SK-N-SH treated with all-trans-retinoic acid at 6 μM for 48 hours (cell line): ENCODE data around the gene KAT6B.

Experiments
- ARNTL ChIP-seq: fragments of 450-650 bp; formaldehyde crosslinking; IDR thresholded peaks from 2 replicates; pipeline ENCODE4 v1.5.0; 2020; ENCODE audit warnings: low read depth, mild to moderate bottlenecking, moderate library complexity, borderline replicate concordance
- BACH2 ChIP-seq: fragments of 250-450 bp; sonication (Bioruptor Pico); IDR thresholded peaks from 2 replicates; pipeline ENCODE4 v1.9.0; 2021; ENCODE audit warnings: mild to moderate bottlenecking, borderline replicate concordance
- CREB5 ChIP-seq: fragments of 250-450 bp; sonication (Bioruptor Pico); IDR thresholded peaks from 2 replicates; pipeline ENCODE4 v1.5.1; 2020; ENCODE audit warnings: low read depth, mild to moderate bottlenecking, moderate library complexity
- ESRRG ChIP-seq: fragments of 250-450 bp; sonication (Bioruptor Pico); IDR thresholded peaks from 2 replicates; pipeline ENCODE4 v1.6.1; 2021; ENCODE audit warnings: mild to moderate bottlenecking
- ISL1 ChIP-seq: fragments of 250-450 bp; sonication (Bioruptor Pico); IDR thresholded peaks from 2 replicates; pipeline ENCODE4 v2.1.2; 2022; ENCODE audit warnings: mild to moderate bottlenecking, moderate library complexity
- OSR1 ChIP-seq: fragments of 250-450 bp; sonication (Bioruptor Pico); IDR thresholded peaks from 2 replicates; pipeline ENCODE4 v1.8.0; 2022; ENCODE audit warnings: moderate library complexity, mild to moderate bottlenecking, inconsistent platforms
- PPARA ChIP-seq: fragments of 250-450 bp; sonication (Bioruptor Pico); IDR thresholded peaks from 2 replicates; pipeline ENCODE4 v1.5.0; 2020; ENCODE audit warnings: mild to moderate bottlenecking, borderline replicate concordance
- SNAI2 ChIP-seq: fragments of 250-450 bp; sonication (Bioruptor Pico); IDR thresholded peaks from 2 replicates; pipeline ENCODE4 v1.5.0; 2020; ENCODE audit warnings: mild to moderate bottlenecking, moderate library complexity
- TOX ChIP-seq: fragments of 250-450 bp; sonication (Bioruptor Pico); IDR thresholded peaks from 2 replicates; pipeline ENCODE4 v1.8.0; 2021; ENCODE audit warnings: mild to moderate bottlenecking, moderate library complexity, borderline replicate concordance
- ZFP3 ChIP-seq: fragments of 250-450 bp; sonication (Bioruptor Pico); IDR thresholded peaks from 2 replicates; pipeline ENCODE4 v1.5.0; 2020; ENCODE audit warnings: mild to moderate bottlenecking, moderate library complexity
- ZFP30 ChIP-seq: fragments of 450-650 bp; formaldehyde crosslinking; IDR thresholded peaks from 2 replicates; pipeline ENCODE4 v1.5.0; 2022; ENCODE audit warnings: mild to moderate bottlenecking, moderate library complexity
- TF ChIP-seq, protein P1 (sequence below): fragments of 250-450 bp; sonication (Bioruptor Pico); IDR thresholded peaks from 2 replicates; pipeline ENCODE4 v1.8.0; 2020; ENCODE audit warnings: mild to moderate bottlenecking, moderate library complexity, borderline replicate concordance
- TF ChIP-seq, protein P2 (sequence below): fragments of 250-450 bp; sonication (Bioruptor Pico); IDR thresholded peaks from 2 replicates; pipeline ENCODE4 v1.8.0; 2021; ENCODE audit warnings: low read depth, mild to moderate bottlenecking, moderate library complexity, borderline replicate concordance
- TF ChIP-seq, protein P3 (sequence below): fragments of 250-450 bp; sonication (Bioruptor Pico); IDR thresholded peaks from 2 replicates; pipeline ENCODE4 v1.5.1; 2021; ENCODE audit warnings: mild to moderate bottlenecking, moderate library complexity

- TF ChIP-seq ZFP30 (no peak), ARNTL (no peak), ISL1 (0 out of 2 replicates have a peak, but pooled peaks have one; percentile 16), PPARA (CRISPR knock-in tag) (no peak), ESRRG (no peak), TOX (CRISPR knock-in tag) (no peak), ZFP3 (no peak), BACH2 (CRISPR knock-in tag) (no peak), SNAI2 (CRISPR knock-in tag) (no peak), CREB5 (CRISPR knock-in tag) (no peak), OSR1 (CRISPR knock-in tag) (no peak)
- TF ChIP-seq, protein P1, sequence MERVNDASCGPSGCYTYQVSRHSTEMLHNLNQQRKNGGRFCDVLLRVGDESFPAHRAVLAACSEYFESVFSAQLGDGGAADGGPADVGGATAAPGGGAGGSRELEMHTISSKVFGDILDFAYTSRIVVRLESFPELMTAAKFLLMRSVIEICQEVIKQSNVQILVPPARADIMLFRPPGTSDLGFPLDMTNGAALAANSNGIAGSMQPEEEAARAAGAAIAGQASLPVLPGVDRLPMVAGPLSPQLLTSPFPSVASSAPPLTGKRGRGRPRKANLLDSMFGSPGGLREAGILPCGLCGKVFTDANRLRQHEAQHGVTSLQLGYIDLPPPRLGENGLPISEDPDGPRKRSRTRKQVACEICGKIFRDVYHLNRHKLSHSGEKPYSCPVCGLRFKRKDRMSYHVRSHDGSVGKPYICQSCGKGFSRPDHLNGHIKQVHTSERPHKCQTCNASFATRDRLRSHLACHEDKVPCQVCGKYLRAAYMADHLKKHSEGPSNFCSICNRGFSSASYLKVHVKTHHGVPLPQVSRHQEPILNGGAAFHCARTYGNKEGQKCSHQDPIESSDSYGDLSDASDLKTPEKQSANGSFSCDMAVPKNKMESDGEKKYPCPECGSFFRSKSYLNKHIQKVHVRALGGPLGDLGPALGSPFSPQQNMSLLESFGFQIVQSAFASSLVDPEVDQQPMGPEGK: no peak
- TF ChIP-seq, protein P2, sequence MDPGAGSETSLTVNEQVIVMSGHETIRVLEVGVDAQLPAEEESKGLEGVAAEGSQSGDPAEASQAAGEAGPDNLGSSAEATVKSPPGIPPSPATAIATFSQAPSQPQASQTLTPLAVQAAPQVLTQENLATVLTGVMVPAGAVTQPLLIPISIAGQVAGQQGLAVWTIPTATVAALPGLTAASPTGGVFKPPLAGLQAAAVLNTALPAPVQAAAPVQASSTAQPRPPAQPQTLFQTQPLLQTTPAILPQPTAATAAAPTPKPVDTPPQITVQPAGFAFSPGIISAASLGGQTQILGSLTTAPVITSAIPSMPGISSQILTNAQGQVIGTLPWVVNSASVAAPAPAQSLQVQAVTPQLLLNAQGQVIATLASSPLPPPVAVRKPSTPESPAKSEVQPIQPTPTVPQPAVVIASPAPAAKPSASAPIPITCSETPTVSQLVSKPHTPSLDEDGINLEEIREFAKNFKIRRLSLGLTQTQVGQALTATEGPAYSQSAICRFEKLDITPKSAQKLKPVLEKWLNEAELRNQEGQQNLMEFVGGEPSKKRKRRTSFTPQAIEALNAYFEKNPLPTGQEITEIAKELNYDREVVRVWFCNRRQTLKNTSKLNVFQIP (CRISPR knock-in tag): no peak
- TF ChIP-seq, protein P3, sequence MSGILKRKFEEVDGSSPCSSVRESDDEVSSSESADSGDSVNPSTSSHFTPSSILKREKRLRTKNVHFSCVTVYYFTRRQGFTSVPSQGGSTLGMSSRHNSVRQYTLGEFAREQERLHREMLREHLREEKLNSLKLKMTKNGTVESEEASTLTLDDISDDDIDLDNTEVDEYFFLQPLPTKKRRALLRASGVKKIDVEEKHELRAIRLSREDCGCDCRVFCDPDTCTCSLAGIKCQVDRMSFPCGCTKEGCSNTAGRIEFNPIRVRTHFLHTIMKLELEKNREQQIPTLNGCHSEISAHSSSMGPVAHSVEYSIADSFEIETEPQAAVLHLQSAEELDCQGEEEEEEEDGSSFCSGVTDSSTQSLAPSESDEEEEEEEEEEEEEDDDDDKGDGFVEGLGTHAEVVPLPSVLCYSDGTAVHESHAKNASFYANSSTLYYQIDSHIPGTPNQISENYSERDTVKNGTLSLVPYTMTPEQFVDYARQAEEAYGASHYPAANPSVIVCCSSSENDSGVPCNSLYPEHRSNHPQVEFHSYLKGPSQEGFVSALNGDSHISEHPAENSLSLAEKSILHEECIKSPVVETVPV (CRISPR knock-in tag): no peak
Measured at GRCh38 chr10:74967911-74968666, 141.7 kb downstream of the KAT6B start.
